PC-3 (cell line): ENCODE data around the gene CYTH2.

Experiments
- EZH2 ChIP-seq: fragments of 300-600 bp; sonication (generic); IDR thresholded peaks from one replicate; pipeline ENCODE4 v1.6.1; 2017; ENCODE audit warnings: antibody characterized with exemption, mild to moderate bottlenecking, low read length; ENCODE audit not compliant: unreplicated experiment
- EZH2phosphoT487 ChIP-seq: fragments of 300-600 bp; sonication (generic); IDR thresholded peaks from 2 replicates; pipeline ENCODE4 v1.6.1; 2018; ENCODE audit warnings: mild to moderate bottlenecking, antibody characterized with exemption, low read length, borderline replicate concordance
- TF ChIP-seq, protein P1 (sequence below): fragments of 300-600 bp; sonication (generic); conservative IDR thresholded peaks from 2 replicates; pipeline ENCODE4 v1.5.1; 2017; ENCODE audit warnings: antibody characterized with exemption, low read depth, mild to moderate bottlenecking, low read length

DNA sequence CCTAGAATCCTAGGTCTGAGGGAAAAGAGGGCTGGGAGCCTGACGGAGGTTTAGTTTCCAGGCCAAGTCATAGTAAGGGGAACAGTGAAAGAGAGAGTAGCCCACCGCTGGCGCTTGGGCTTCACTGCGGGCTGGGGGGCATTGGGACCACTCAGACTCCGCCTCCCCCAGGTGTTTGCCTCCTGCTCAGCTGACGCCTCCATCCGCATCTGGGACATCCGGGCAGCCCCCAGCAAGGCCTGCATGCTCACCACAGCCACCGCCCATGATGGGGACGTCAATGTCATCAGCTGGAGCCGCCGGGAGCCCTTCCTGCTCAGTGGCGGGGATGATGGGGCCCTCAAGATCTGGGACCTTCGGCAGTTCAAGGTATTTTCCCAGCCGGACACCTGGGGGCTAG lies 18.3 kb upstream of the CYTH2 start:
- TF ChIP-seq, protein P1, sequence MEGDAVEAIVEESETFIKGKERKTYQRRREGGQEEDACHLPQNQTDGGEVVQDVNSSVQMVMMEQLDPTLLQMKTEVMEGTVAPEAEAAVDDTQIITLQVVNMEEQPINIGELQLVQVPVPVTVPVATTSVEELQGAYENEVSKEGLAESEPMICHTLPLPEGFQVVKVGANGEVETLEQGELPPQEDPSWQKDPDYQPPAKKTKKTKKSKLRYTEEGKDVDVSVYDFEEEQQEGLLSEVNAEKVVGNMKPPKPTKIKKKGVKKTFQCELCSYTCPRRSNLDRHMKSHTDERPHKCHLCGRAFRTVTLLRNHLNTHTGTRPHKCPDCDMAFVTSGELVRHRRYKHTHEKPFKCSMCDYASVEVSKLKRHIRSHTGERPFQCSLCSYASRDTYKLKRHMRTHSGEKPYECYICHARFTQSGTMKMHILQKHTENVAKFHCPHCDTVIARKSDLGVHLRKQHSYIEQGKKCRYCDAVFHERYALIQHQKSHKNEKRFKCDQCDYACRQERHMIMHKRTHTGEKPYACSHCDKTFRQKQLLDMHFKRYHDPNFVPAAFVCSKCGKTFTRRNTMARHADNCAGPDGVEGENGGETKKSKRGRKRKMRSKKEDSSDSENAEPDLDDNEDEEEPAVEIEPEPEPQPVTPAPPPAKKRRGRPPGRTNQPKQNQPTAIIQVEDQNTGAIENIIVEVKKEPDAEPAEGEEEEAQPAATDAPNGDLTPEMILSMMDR: no peak
- TF ChIP-seq EZH2: no peak
- TF ChIP-seq EZH2phosphoT487: no peak
